Hematopoietic multipotent progenitor cell treated with erythropoietin and hydrocortisone succinate and interleukin-3 and kit ligand, for 4 days (in vitro differentiated cells): ENCODE measurements around the gene NRG2.

Experiments used
- DNase-seq: peaks from one replicate; pipeline ENCODE4 v3.0.0-alpha.2; 2015

NRG2 gene

GRCh38 chr5:139829471-139829870, 213.6 kb downstream of the NRG2 start:
- DNase-seq: no peak

DNA sequence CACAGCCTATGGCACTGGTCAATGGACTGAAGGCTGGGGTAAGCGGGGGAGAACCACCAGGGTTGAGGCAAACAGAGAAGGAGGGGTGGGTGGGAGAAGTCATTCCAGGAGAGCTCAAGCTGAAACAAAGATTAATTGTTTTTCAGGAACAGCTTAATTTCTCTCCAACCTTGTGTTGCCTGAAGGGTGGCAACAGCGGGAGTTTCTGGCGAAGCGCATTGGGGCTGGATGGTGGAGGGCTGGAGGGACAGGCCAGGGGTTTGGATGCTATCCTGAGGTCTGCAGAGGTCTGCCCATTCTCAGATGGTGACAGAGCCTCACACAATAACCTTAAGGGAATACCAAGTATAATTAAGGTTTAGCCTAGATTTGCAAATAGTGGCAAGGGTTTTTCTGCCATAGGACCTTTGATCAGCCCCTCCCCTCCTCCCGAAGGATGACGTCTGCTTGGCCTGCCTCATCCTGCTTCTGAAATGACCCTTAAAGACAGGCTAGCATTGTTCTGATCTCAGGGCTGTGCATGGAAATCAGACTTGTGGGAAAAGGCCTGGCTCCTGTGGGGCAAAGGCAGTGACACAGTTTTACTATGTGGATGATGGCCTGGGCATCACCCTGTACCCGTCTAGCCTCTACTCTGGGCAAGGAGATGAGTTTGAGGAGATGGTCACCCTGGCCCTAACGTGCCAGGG, 214.7 kb downstream of the NRG2 start:
- DNase-seq: no peak

GRCh38 chr5:139825690-139826089, 217.4 kb downstream of the NRG2 start:
- no peak for DNase-seq

- DNase-seq: no peak
Measured at GRCh38 chr5:139823757-139824355, 219.2 kb downstream of the NRG2 start.

DNA sequence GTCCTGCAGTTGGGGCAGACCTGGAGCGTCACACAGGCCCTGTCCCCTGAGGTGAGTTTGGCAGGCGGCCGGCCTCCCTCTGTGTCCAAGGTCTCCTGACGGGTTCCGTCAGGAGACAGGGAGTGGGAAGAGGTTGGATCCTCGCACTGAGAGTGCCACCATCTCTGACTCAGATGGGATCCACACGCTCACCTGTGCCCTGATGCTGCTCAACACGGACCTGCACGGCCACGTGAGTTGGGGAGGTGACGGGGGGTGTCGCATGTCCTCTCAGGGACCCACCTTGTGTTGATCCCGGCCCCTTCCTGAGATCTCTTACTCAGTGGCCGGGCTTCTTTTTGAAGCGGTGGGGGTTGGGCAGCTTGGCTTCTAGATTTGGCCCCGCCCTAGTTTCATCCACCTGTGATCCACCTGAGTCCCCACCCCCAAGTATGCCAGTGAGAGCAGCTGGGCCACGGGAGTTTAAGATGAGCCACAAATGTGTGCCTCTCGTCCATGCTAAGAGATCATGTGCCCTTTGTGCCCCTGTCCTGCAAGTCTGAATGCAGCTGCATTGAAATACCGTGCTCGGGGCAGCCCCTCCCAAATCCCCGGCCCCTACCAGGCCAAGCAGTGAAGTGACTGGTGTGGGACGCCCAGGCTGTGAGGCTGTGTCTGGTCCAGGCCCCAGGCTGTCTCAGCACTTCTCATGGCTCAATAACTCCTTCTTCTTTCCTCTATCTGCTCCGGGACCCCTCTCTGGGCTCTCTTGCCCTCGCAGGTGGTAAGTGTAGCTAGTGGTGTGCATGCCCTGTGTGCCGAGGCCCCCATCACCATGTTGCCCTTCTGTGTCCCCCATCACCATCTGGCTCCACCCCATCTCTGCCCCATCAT, 220.3 kb downstream of the NRG2 start:
- DNase-seq: no peak

GRCh38 chr5:139821806-139822552, 221.1 kb downstream of the NRG2 start:
- no peak for DNase-seq

GRCh38 chr5:139820606-139821005, 222.5 kb downstream of the NRG2 start:
- DNase-seq: no peak

DNA sequence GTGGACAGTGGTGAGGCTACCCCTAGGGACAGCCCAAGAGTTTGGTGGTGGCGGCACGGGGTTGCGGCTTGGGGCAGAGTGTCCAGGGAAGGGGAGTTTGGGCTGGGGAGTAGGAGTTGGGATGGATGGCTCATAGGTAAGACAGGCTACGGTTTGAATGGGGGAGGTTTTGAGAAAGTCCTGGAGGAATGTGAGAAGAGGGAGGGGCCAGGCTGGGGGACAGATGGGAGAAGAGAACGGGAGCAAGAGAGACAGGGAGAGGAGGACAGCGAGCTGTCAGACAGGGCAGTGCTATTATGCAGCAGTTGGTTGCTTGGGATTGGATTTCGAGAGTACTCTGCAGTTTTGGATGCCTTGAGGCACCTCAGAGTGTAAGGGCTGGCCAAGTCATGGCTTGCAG, 223.0 kb downstream of the NRG2 start:
- DNase-seq: no peak

DNA sequence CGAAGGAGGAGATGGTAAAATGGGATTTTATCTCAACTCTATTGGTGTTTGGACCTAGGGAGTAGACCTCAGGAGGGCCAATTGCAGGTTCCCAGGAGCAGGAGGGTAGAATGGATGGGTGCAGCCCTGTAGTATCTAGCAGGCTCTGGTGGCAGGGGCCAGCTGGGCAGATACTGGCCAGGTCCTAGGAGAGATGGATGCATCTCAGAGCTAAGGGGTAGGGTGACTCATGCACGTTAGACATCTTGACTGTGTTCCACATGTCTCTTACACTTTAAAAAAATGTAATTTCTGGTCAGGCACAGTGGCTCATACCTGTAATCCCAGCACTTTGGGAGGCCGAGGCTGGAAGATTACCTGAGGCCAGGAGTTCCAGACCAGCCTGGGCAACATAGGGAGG, 225.1 kb downstream of the NRG2 start:
- DNase-seq: no peak

DNA sequence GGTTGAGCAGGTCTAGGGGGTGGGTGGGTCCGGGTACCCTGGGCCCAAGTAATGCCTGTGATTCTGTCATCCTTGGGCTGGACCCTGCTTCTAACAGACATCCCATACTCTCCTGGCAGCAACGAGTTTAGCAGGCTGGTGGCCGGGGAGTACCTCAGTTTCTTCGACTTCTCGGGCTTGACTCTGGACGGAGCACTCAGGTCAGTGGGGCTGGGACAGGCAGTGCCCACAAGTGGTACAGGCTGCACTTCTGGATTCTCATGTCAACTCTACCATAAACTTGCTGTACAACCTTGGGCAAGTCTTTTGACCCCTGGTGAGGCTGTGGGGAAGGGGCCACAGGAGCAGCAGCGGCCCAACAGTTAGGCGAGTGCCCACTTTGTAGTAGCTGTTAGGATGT, 225.7 kb downstream of the NRG2 start:
- DNase-seq: no peak

DNA sequence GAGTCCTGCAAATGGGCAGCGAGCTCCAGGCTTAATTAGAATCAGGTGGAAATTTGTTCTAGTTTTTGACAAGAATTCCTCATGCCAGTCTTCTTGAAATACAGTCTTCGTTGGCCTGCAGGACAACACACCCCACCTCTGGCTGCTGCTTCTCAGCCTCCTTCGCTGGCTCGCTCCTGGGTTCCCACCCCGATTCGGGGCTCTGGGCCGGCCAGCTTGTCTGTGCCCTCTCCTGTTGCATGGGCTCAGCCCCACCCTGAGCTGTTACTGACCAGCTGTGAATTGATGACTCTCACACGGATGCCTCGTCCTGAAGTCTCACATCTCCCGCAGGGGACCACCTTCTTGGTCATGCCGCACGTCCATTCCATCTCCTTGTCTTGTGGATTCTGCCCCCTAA, 226.5 kb downstream of the NRG2 start:
- DNase-seq: no peak

GRCh38 chr5:139814704-139815280, 228.3 kb downstream of the NRG2 start:
- no peak for DNase-seq

- DNase-seq: no peak
Measured at GRCh38 chr5:139814191-139814601, 228.9 kb downstream of the NRG2 start.

DNA sequence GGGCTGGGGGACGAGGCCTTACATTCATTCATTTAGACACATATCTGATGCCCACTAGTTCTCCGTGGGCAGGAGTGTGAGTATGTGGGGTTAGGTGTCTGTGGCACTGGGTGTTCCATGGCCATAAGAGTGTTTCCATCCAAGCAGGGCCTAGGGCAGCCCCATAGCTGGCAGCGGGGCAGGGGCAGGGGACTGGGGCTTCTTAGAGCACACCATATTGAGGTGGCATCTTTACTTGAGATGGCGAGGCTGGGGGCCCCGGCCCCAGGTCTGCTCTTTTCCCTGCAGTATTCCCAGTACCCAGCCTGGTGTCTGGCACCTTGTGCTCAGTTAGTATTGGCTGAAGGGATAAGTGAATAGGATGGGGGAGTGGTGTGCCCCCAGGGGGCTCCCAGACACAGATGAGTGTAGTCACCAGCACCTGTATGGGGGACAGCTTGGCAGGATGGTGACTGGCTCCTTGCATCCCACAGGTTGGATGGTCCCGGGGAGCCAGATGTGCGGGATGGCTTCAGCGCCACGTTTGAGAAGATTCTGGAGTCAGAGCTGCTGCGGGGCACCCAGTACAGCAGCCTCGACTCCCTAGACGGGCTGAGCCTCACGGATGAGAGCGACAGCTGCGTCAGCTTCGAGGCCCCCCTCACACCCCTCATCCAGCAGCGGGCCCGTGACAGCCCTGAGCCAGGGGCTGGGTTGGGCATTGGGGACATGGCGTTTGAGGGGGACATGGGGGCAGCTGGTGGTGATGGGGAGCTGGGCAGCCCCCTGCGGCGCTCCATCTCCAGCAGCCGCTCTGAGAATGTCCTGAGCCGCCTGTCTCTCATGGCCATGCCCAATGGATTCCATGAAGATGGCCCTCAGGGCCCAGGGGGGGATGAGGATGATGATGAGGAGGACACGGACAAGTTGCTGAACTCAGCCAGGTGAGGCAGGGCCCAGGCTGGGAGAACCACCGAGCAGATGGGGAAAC, 230.0 kb downstream of the NRG2 start:
- no peak for DNase-seq

GRCh38 chr5:139812323-139812722, 230.8 kb downstream of the NRG2 start:
- no peak for DNase-seq

DNA sequence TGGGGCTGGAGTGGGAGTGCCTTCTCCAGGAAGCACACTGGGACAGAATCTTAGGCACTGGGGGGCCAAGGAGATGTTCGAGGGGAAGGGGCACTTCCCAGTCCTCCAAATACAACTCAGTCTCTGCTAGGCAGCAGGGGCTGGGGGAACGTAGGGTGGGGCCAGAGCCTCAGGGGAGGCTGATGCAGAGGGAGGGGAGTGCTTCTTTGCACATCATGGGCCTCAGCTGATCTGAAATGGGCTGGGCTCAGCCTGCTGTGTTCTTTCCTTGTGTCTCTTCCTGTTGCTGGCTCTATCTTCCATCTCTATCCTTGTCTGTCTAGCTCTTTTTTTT, 231.9 kb downstream of the NRG2 start:
- no peak for DNase-seq

- DNase-seq: no peak
Measured at GRCh38 chr5:139810341-139811273, 232.5 kb downstream of the NRG2 start.

GRCh38 chr5:139809331-139809810, 233.7 kb downstream of the NRG2 start:
- DNase-seq: no peak

DNA sequence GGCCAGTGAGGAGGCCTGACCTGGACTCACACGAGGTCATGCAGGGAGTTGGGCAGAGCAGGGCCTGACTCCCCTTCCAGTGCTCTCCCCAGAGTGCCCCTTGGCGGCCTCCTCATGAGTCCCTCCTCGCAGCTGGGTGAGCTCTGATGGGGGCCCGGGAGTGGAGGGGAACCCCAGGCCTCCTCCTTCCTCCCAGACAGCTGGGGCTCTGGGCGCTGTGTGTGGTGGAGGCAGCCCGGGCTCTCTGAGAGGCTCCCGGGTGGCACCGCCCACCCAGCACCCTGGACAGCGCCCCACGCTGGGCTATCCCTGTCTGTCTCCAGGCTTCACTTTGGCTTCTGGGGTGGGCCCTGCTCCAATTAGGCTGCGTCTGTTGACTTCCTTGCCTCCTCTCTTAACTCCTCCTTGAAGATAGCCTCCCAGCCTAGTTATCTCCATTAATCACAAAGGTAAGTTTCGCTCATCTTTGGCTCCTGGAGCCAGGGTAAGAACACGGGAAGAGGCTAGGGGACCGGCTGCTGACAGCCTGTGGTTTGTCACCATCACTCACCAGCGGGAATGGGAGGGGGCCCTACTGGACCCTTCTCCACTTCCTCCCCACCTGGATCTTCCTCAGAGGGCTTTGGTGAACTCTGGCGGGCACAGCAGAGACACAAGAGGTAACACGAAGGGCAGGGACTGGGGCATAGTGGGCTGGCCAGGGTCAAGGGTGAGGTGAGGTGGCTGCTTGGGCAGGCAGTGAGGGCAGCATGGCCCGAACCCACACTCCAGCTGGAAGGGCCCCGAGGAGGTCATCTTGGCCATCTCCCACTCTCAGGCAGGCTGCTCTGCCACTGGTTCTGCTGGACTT, 234.4 kb downstream of the NRG2 start:
- DNase-seq: peak; percentile 76
